SK-MEL-5 (cell line): ENCODE results near the gene SKAP2. TPM values are rescaled to one million over a fixed set of nuclear protein-coding genes. Genes with fewer than 3 reads are reported as not detected.

ENCODE experiments used
- DNase-seq: peaks from one replicate; pipeline ENCODE4 v3.0.0-alpha.2; 2016; ENCODE audit warnings: low read depth, low spot score
- in situ Hi-C: cut with HindIII; loops from 2 replicates; pipeline ENCODE4 v1.10.0; 2016; ENCODE audit warnings: low sequenced_read_pairs, high pct_unique_total_duplicates, low pct_unique_long_range_greater_than_20kb
- total RNA-seq: library from RNA; depleted of rRNA; stranded (reverse); fragments of >200 nt; shearing (Covaris generic); gene quantifications from 2 replicates; pipeline ENCODE4 v1.2.3, GENCODE V29; 2014

SKAP2 gene
- total RNA-seq, 1 experiment from 2014 or later: 37.1 TPM

GRCh38 chr7:26662646-26663045, 201.7 kb downstream of the SKAP2 start:
- DNase-seq: no peak
- in situ Hi-C loops: no loop called here

GRCh38 chr7:26659121-26659520, 205.3 kb downstream of the SKAP2 start:
- DNase-seq: no peak
- in situ Hi-C loops: no loop called here

GRCh38 chr7:26658389-26659084, 205.9 kb downstream of the SKAP2 start:
- in situ Hi-C loops: no loop called here
- DNase-seq: peak; percentile 27

- DNase-seq: no peak
- in situ Hi-C loops: no loop called here
Measured at GRCh38 chr7:26657686-26658388, 206.6 kb downstream of the SKAP2 start.

GRCh38 chr7:26657206-26657641, 207.2 kb downstream of the SKAP2 start:
- in situ Hi-C loops: no loop called here
- DNase-seq: peak; percentile 12

GRCh38 chr7:26656735-26657134, 207.7 kb downstream of the SKAP2 start:
- in situ Hi-C loops: no loop called here
- no peak for DNase-seq

- in situ Hi-C loops: no loop called here
Measured at GRCh38 chr7:26655781-26656180, 208.6 kb downstream of the SKAP2 start.

GRCh38 chr7:26653430-26654399, 210.7 kb downstream of the SKAP2 start:
- in situ Hi-C loops: no loop called here
- DNase-seq: no peak

More at GRCh38 chr7:26655781-26656180, 208.6 kb downstream of the SKAP2 start:
- no peak for DNase-seq

- in situ Hi-C loops: no loop called here
- DNase-seq: no peak
Measured at GRCh38 chr7:26652401-26653100, 211.8 kb downstream of the SKAP2 start.

- in situ Hi-C loops: no loop called here
- DNase-seq: no peak
Measured at GRCh38 chr7:26650103-26650502, 214.3 kb downstream of the SKAP2 start.

GRCh38 chr7:26649388-26649787, 215.0 kb downstream of the SKAP2 start:
- in situ Hi-C loops: no loop called here
- DNase-seq: no peak

- in situ Hi-C loops: no loop called here
- no peak for DNase-seq
Measured at GRCh38 chr7:26648554-26648953, 215.8 kb downstream of the SKAP2 start.

- in situ Hi-C loops: no loop called here
- no peak for DNase-seq
Measured at GRCh38 chr7:26646336-26647048, 217.9 kb downstream of the SKAP2 start.

GRCh38 chr7:26645121-26645520, 219.3 kb downstream of the SKAP2 start:
- in situ Hi-C loops: no loop called here
- no peak for DNase-seq

- DNase-seq: no peak
- in situ Hi-C loops: no loop called here
Measured at GRCh38 chr7:26642416-26642815, 222.0 kb downstream of the SKAP2 start.

- no peak for DNase-seq
- in situ Hi-C loops: no loop called here
Measured at GRCh38 chr7:26639695-26640094, 224.7 kb downstream of the SKAP2 start.

- no peak for DNase-seq
- in situ Hi-C loops: no loop called here
Measured at GRCh38 chr7:26639111-26639510, 225.3 kb downstream of the SKAP2 start.
